ENCODE results near the gene CHTF8. TPM values are rescaled to one million over a fixed set of nuclear protein-coding genes. Genes with fewer than 3 reads are reported as not detected.

Gene CHTF8
- polyA plus RNA-seq, 4 donors: 157 to 170 (median 163) TPM

DNA sequence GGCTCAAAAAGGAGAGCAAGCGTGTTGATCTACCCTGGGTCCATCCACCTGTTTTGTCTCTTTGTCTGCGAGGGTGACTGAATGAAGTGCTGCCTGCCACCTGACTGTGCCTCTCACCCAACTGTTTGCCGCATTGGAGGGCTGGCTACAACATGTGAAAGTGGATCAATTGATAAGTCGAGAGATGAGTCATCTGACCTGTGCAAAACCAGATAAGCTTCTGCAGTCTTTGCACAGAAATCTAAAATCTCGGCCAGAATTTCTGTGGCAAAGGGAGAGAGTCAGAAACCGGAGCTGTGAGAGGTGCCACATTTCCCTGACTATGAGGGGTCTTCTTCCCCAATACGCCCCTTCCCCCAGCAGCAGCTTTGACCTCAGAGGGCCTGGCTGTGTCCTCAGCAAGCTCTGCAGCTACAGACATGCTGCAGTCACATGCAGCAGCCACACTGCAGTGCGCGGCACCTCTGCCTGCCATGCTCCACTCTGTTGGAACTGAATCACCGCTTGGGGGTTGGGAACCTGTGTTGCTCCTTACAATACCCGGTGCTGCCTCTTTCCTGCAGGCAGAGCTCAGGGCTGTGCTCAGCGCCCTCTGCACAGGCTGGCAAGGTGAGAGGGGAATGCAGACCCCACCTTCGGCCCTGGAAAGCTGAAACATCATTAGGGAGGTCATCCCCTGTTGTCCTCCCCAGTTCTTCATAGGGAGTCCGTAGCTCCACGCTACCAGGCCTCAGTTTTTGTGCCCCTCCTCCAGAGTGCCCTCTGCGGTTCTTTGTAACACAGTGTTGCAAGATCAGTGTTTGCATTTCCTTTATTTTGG is 43.1 kb downstream of the CHTF8 start:
- DNase-seq (ENCODE audit: low read depth in 4 of 4, low spot score in 3 of 4): no peak

DNA sequence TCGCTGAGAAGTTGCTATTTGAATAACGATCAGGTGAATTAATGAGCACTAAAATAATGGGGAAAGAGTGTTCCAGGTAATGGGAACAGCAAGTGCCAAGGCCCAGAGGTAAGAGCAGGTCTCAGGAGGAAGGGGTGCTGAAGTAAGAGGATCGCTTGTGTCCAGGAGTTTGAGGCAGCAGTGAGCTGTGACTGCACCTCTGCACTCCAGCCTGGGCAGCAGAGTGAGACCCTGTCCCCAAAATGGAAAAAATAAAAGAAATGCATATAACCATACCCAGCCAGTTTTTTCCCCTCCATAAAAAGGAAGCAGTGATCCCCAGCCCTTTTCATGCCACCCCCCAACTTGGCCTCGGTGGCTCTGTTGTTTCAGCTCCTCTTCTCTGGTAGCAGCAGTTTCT is 43.7 kb downstream of the CHTF8 start:
- DNase-seq (ENCODE audit: low read depth in 4 of 4, low spot score in 3 of 4): no peak

DNA sequence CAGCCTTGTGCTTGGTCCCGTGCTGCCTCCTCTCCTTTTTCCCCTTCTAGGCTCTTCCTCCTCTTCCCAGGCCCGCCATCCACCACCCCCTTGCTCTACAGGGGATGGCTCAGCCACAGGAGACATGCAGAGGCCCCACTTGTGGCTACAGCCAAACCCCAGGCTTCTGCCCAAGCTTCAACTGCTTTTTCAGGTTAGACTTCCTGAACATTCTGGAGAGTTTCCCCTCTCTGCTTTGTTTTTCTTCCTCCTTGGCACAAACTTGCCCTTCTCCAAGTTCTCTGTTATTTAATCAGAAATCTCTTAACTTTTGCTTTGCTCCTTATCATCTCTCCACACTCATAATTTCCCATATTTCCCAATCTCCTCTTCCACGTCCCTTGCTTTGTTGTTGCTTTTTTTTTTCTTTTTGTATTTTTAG is 45.2 kb downstream of the CHTF8 start:
- no peak for DNase-seq (ENCODE audit: low read depth in 4 of 4, low spot score in 3 of 4)

DNA sequence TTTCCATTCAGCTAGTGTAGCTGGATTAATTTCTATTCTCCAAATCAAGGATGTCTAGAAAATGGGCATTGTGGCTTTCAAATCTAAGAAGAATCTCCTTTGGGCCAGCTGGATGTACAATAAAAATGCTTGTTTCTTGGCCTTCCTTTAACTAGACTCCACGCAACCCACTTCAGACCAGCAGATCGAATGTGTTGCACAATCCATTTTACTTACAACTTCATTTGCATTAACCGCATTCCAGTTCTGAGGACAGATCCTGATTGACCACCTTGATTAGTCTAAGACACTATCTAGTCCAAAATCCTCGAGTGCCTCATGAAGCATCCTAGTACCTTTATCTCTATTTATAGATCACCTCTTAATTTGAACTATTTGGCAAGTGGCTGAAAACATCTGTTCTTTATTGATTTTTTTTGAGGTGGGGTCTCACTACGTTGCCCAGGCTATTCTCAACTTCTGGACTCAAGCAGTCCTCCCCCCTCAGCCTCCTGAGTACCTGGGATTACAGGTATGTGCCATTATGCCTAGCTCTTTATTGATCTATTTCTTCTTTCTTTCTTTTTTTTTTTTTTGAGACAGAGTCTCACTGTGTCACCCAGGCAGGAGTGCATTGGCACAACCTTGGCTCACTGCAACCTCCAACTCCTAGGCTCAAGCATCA is 47.2 kb downstream of the CHTF8 start:
- DNase-seq (ENCODE audit: low read depth in 4 of 4, low spot score in 3 of 4): no peak

DNA sequence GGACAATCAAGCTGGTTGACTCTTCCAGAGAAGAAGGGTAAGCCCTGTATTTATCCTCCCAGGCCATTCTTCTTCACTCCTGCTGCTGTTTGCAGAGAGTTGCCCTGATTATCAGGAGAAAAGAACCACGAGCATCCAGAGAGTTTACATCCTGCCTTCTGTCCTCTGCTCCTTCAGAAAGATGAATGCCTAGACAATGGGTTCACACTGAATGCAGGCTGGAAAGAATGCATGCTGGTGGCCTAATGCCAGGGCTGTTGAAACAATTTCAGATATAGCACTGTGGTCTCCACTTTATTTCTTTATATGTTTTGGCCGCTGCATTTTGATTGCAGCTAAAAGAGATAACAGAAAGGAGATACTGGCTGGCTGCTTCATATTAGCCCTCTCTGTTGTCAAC is 48.1 kb downstream of the CHTF8 start:
- DNase-seq (ENCODE audit: low read depth in 4 of 4, low spot score in 3 of 4): no peak

DNA sequence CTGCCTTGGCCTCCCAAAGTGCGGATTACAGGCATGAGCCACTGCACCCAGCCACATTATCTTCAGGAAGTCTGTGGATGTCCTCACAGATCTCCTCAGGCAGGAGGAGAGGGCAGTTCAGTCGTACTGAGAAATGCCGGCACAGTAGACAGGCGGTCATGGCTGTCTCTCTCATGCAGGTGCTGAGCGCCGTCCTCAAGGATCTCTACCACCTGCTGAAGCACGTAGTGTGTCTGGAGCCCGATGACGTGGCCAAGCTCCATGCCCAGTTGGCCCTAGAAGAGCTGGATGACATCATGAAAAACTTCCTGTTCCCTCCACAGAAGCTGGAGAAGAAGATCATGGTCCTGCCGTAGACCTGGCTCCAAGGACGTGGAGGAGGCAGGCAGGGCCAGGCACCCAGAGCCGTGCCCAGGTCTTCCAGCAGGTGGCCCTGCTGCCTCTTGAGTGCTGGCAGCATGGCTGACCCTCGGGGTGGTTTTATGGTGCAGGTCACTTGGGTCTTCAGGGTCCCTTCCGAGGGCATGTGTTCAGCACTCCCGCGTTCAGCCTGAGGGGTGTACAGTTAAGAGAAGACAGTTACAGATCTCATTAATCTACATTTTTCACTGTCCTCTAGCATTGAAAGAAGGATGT is 49.0 kb downstream of the CHTF8 start:
- no peak for DNase-seq (ENCODE audit: low read depth in 4 of 4, low spot score in 3 of 4)

DNA sequence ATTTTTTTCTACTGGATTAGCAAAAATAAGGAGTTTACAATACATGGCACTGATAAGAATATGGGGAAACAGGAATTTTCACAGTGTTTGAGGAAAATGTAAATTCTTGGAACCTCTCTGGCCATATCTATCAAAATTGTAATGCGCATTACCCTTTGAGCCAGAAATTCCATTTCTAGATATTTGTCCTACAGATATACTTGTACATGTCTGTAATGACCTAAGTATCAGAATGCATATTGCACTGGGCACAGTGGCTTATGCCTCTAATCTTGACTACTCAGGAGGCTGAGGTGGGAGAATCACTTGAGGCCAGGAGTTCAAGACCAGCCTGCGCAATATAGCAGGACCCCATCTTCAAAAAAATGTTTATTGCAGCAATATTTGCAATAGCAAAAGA is 52.7 kb downstream of the CHTF8 start:
- no peak for DNase-seq (ENCODE audit: low read depth in 4 of 4, low spot score in 3 of 4)

DNA sequence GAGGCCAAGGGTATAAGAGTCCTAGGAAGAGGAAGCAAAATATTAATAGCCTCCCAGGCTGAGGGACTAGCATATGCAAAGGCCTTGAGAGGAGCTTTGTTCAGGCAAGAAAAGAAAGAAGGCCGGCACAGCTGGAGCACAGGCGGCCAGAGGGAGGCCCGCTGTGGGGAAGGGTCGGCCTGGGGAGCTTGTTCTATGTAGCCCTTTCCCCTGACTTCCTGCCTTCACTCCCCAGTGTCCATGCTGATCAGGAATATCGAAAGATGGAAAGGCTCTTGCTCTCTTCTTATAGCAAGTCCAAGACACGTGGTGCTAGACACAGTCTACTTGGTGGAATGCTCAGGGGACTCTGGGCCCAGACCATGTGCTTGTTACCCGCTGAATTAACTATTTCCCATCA is 54.3 kb downstream of the CHTF8 start:
- DNase-seq (ENCODE audit: low read depth in 4 of 4, low spot score in 3 of 4): no peak

DNA sequence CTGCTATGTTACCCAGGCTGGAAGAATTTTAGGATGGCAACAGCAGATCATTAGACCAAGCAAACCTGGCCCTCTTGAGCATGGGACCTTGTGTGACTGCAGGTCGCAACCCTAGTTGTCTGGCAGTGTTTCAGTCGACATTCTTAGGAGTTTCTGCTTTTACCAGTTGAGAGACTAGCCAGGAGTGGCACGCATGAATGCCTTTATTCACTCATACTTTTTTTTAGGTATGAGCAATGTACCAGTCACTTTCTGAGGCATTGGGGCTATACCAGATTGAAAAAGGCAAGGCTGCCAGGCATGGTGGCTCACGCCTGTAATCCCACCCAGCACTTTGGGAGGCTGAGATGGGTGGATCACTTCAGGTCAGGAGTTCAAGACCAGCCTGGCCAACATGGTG is 55.1 kb downstream of the CHTF8 start:
- DNase-seq (ENCODE audit: low read depth in 4 of 4, low spot score in 3 of 4): no peak

DNA sequence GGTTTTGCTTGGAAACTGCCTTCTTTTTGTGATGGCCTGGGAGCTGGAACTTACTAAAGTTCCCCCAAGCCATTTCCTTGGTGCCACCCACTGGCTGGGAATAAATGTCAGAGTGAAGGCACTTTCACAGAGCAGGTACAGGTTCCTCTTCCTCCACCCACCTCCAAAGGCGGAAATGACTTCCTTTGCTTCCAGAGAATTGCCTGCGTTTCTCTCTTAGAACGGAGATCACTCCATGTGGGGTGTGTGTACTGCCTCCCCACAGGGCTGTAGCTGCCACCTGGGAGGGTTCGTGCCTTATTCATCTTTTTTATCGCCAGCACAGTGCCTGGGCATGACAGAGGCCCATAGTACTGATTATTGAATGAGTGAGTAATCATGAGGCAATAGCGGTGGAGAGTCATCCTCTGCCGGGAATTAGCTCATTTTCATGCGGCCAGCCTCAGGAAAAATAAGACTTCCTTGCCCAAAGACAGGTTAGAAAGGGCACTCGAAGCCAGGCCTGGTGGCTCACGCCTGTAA is 59.1 kb downstream of the CHTF8 start:
- DNase-seq (ENCODE audit: low read depth in 4 of 4, low spot score in 3 of 4): no peak

DNA sequence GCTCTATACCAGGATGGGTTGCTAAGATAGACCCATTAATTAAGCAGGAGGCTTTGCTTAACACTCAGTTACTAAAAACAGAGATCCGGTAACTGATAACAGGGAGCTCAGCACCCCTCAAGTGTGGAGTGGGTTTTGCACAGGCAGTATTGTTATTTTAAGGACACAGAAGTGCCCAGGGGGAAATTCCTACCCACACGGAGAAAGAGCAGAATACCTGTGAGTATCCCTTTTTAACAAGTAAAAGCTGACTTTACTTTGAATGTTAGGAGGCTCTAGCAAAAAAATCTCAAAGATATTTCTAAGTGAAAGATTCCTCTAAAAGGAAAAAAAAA is 59.8 kb downstream of the CHTF8 start:
- DNase-seq (ENCODE audit: low read depth in 4 of 4, low spot score in 3 of 4): no peak

DNA sequence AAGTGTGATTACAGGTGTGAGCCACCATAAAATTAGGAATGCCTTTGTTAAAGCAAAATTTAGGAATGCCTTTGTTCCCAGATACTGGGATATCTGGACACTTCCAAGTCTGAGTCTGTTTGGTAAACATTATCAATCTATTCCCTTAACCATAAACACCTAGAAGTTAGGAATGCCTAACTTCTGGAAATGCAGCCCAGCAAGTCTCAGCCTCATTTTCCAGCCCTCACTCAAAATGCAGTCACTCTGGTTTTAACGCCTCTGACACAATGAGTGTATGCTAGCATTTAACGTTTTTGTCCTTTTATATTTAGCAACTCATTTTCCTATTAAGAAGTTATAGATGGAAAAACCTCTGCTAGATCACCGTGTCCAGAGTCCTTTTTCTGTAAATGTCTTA is 61.4 kb downstream of the CHTF8 start:
- DNase-seq (ENCODE audit: low read depth in 4 of 4, low spot score in 3 of 4): no peak

DNA sequence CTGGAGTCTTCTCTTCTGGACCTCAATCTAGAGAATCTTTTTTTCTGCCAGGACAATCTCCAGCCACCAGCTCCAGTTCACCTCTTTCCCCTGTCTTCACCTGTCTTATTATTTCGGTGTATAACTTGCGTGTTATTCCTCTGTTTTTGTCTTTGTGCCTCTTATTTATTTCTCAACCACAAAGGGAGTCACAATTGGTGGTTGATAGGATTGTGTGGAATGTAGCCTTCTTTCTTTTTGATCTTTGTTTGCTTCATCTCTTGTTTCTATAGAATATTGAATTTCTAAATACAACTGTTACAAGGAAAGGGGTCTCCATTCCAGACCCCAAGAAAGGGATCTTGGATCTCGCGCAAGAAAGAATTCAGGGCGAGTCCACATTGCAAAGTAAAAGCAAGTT is 62.9 kb downstream of the CHTF8 start:
- no peak for DNase-seq (ENCODE audit: low read depth in 4 of 4, low spot score in 3 of 4)

Other genes with a start within 250 kb of the CHTF8 start
- gene HAS3, start 26.9 kb downstream of the CHTF8 start, polyA plus RNA-seq (ENCODE audit: insufficient read length in 4 of 4): 1 to 10 TPM; 3.5 to 4.9 (median 4.5) TPM
- gene UTP4, start 61 bp upstream of the CHTF8 start, polyA plus RNA-seq (ENCODE audit: insufficient read length in 4 of 4): 10 to 100 TPM; 56.3 to 63.8 (median 57.0) TPM
- gene SNTB2, start 54.6 kb upstream of the CHTF8 start, polyA plus RNA-seq (ENCODE audit: insufficient read length in 4 of 4): 10 to 100 TPM; 11.0 to 15.3 (median 13.1) TPM
- gene VPS4A, start 178.8 kb upstream of the CHTF8 start, polyA plus RNA-seq (ENCODE audit: insufficient read length in 4 of 4): 10 to 100 TPM; 43.6 to 47.3 (median 46.6) TPM
- gene PDF, start 198.0 kb upstream of the CHTF8 start, polyA plus RNA-seq (ENCODE audit: insufficient read length in 4 of 4): 1 to 10 TPM; 3.0 to 7.7 (median 3.5) TPM
- 10 to 100 TPM; 28.3 to 32.4 (median 31.3) TPM for gene COG8, start 207.0 kb upstream of the CHTF8 start, polyA plus RNA-seq (ENCODE audit: insufficient read length in 4 of 4)
- gene NIP7, start 207.2 kb upstream of the CHTF8 start, polyA plus RNA-seq (ENCODE audit: insufficient read length in 4 of 4): 10 to 100 TPM; 32.0 to 38.2 (median 33.7) TPM
- gene TMED6, start 219.2 kb upstream of the CHTF8 start, polyA plus RNA-seq (ENCODE audit: insufficient read length in 4 of 4): 1 to 10 TPM; 2.0 to 3.7 (median 2.8) TPM

Data from right renal pelvis (tissue), 4 donors.